GM21390 (cell line): Measurements from ENCODE around the gene PARP16.

Experiments used
- ATAC-seq: cut with Tn5 transposase; IDR thresholded peaks from one replicate; pipeline ENCODE4 v1.9.1; 2021; ENCODE audit not compliant: unreplicated experiment

The PARP16 gene

GRCh38 chr15:65312400-65312916, 25.8 kb upstream of the PARP16 start:
- ATAC-seq: no peak

- no peak for ATAC-seq
Observed at GRCh38 chr15:65311760-65312159, 25.1 kb upstream of the PARP16 start.

- no peak for ATAC-seq
Observed at GRCh38 chr15:65310431-65311137, 23.9 kb upstream of the PARP16 start.

GRCh38 chr15:65309882-65310418, 23.3 kb upstream of the PARP16 start:
- ATAC-seq: no peak

GRCh38 chr15:65307978-65308377, 21.3 kb upstream of the PARP16 start:
- no peak for ATAC-seq

- ATAC-seq: no peak
Observed at GRCh38 chr15:65306551-65306950, 19.9 kb upstream of the PARP16 start.

- no peak for ATAC-seq
Observed at GRCh38 chr15:65305776-65306175, 19.1 kb upstream of the PARP16 start.

- ATAC-seq: peak; percentile 25
Observed at GRCh38 chr15:65305150-65305758, 18.6 kb upstream of the PARP16 start.

GRCh38 chr15:65304381-65305149, 17.9 kb upstream of the PARP16 start, which contains the start of gene RNU5B-1:
Gene RNU5B-1, plus strand, starts transcription at chr15:65304677.
- peak; percentile 71 for ATAC-seq

- ATAC-seq: peak; percentile 2
Observed at GRCh38 chr15:65303687-65304380, 17.2 kb upstream of the PARP16 start.

GRCh38 chr15:65302061-65302460, 15.4 kb upstream of the PARP16 start:
- no peak for ATAC-seq

GRCh38 chr15:65300924-65301441, 14.3 kb upstream of the PARP16 start:
- ATAC-seq: no peak

- no peak for ATAC-seq
Observed at GRCh38 chr15:65298731-65299130, 12.0 kb upstream of the PARP16 start.

- no peak for ATAC-seq
Observed at GRCh38 chr15:65292938-65293518, 6.3 kb upstream of the PARP16 start.

GRCh38 chr15:65290228-65290627, 3.5 kb upstream of the PARP16 start:
- ATAC-seq: no peak

GRCh38 chr15:65289261-65289854, 2.7 kb upstream of the PARP16 start:
- ATAC-seq: no peak

- no peak for ATAC-seq
Observed at GRCh38 chr15:65287520-65287855, 805 bp upstream of the PARP16 start.

- ATAC-seq: peak; percentile 33
Observed at GRCh38 chr15:65286069-65286703, 497 bp downstream of the PARP16 start.

- no peak for ATAC-seq
Observed at GRCh38 chr15:65285291-65286068, 1.2 kb downstream of the PARP16 start.
